Fibroblast of skin of scalp (primary cell): ENCODE data around the gene KLF13. TPM values are rescaled to one million over a fixed set of nuclear protein-coding genes. Genes with fewer than 3 reads are reported as not detected.

Experiments
- DNase-seq: peaks from one replicate; pipeline ENCODE4 v3.0.0-alpha.2; 2013
- polyA plus RNA-seq, 2 experiments: library from polyadenylated mRNA; unstranded; fragments of 120-200 nt; gene quantifications; one replicate each; pipeline ENCODE4 v1.2.1, GENCODE V29; 2013; ENCODE audit not compliant: insufficient read length in 2 of 2

Gene KLF13
- polyA plus RNA-seq (2013, experiment 1 of 2; ENCODE audit: insufficient read length): 45.3 TPM
- 42.4 TPM for polyA plus RNA-seq (2013, experiment 2 of 2; ENCODE audit: insufficient read length)

DNA sequence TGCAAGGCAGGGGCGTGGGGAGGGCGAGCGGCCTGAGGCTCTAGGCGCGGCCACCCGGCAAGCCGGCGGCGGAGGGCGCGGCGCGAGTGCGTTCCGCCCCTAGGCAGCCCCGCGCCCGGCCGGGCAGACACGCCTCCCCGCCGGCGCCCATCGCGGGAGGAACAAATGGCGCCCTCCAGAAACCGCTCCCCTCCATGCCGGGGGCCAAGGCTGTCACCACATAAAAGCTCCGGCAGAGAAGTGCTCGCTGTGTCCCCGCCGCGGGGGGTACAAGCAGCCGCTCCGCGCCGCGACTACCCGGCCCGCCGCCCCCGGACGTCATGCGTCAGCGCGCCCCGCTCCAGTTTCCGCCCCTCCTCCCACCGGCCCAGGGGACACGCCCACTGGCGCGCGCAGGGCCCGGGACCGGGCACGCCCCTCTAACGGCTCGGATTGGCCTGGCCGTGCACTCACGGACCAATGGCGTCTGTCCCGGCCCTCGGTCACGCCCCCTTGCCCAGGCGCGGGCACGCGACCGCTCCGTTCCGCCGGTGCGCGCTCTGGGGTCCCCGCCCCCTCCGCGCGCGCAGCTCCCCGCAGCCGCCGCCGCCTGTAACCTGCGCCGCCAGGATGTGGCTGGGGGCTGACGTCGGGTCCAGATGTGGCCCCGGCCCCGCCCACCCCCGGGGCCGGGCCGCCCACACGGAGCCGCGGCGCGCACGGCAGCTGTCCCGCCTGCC, at the start of gene KLF13:
TSS of gene KLF13 (plus strand) at position 680 of the 719 bp plus-strand sequence. CDS start 378 bp downstream, outside the sequence.
- peak; percentile 98 for DNase-seq

DNA sequence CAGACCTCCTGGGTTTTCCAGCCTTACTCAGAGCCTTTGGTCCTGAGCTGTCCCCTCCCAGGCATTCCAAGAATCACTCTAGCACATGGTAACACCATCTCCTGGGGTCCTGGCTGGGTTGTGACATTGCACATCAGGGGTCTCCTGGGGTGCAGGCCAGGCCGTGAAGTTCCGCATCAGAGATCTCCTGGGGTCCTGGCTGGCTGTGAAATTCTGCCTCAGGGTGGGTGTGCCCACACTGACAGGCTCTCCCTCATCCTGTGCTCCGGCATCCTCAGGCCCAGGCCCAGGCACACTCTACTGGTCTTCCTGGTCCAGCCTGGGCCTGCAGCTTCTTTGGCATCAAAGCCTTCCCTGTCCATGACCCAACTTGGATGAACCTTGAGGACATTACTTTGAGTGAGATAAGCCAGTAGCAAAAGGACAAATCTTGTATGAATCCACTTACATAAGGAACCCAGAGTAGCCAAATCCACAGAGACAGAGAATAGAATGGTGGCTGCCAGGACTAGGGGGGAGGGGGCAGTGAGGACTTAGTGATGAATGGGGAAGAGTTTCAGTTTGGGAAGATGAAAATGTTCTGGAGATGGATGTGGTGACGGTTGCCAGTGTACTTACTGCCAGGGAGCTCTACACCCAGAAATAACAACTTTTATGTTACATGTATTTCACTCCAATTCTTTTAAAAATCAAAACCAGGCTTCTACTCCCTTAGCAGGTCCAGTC, 49.1 kb upstream of the KLF13 start:
- DNase-seq: no peak

GRCh38 chr15:31278061-31278445, 48.6 kb upstream of the KLF13 start:
- DNase-seq: no peak

GRCh38 chr15:31278544-31279220, 48.0 kb upstream of the KLF13 start:
- DNase-seq: no peak

GRCh38 chr15:31279221-31280045, 47.2 kb upstream of the KLF13 start:
- DNase-seq: no peak

GRCh38 chr15:31280046-31280830, 46.4 kb upstream of the KLF13 start:
- no peak for DNase-seq

DNA sequence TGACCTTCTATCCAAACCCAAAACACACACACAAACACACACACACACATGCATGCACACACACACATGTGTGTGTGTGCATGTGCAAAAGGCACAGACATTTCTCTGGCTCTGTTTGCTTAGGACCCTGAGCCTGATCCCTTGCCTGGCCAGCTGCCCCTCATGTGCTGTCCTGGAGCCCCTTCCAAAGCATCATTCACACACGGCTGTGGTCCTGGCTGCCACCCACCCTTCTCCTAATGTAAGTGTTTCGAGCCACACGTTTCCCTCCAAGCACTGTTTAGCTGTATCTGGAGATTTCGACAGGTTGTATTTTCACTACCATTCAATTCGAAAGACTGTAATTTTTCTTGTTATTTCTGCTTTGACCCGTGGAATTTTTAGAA, 45.8 kb upstream of the KLF13 start:
- DNase-seq: no peak

- DNase-seq: no peak
These were observed 43.6 kb upstream of the KLF13 start for GRCh38 chr15:31283043-31283442.

- DNase-seq: no peak
These were observed 40.8 kb upstream of the KLF13 start for GRCh38 chr15:31285772-31286261.

DNA sequence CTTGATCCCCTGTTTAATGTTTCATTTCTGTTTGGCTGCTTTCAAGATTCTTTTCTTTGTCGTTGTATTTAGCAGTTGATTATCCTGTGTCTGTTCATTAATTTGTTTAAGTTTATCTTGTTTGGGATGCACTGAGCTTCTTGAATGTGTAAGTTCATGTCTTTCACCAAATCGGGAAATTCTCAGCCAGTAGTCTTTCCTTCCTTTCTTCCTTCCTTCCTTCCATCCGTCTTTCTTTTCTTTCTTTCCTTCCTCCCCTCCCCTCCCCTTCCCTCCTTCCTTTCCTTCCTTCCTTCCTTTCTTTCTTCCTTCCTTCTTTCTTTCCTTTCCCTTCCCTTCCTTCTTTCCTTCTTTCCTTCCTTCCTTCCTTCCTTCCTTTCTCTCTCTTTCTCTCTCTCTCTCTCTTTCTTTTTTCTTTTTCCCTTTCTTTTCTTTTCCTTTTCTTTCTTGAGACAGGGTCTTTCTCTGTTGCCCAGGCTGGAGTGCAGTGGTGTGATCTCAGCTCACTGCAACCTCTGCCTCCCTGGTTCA, 35.5 kb upstream of the KLF13 start:
- DNase-seq: no peak

- DNase-seq: no peak
These were observed 34.1 kb upstream of the KLF13 start for GRCh38 chr15:31292391-31293015.

- DNase-seq: no peak
These were observed 33.0 kb upstream of the KLF13 start for GRCh38 chr15:31293655-31294054.

- no peak for DNase-seq
These were observed 32.6 kb upstream of the KLF13 start for GRCh38 chr15:31294067-31294466.

DNA sequence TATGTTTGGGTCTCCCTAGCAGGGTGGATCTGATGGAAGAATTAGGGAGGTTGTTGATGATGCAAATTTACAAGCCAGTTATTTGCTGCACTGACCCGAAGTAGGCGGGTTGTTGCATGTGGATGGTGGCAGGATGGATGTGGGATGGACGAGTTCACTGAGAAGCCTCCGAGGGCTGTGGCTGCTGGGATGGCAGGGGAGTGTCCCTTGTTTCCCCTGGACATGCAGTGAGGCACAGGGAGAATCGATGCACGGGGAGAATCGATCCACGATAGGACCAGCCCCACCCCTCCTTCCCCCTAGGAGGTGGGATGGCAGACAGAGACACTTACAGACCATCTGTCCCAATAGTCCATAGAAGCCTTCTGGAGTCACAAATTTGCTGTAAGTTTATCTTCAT, 31.0 kb upstream of the KLF13 start:
- DNase-seq: no peak

DNA sequence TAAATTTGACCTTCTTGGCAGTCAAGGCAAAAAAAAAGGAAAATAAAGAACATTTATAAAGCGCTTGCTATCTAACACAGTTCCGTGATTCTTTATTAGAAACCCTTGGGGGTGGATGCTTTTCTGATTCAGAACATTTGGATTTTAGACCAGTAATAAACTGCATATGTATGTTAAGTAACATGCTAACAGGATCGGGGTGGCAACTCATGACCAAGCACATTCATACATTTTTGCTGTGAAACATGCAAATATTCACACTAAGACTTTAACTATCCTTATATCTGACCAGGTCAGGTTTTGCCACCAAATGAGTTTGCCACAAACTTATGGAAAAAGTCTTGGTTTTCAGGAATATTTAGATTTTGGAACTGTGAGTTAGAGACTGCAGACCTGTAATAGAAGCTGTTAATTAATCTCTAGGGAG, 30.4 kb upstream of the KLF13 start:
- DNase-seq: no peak

DNA sequence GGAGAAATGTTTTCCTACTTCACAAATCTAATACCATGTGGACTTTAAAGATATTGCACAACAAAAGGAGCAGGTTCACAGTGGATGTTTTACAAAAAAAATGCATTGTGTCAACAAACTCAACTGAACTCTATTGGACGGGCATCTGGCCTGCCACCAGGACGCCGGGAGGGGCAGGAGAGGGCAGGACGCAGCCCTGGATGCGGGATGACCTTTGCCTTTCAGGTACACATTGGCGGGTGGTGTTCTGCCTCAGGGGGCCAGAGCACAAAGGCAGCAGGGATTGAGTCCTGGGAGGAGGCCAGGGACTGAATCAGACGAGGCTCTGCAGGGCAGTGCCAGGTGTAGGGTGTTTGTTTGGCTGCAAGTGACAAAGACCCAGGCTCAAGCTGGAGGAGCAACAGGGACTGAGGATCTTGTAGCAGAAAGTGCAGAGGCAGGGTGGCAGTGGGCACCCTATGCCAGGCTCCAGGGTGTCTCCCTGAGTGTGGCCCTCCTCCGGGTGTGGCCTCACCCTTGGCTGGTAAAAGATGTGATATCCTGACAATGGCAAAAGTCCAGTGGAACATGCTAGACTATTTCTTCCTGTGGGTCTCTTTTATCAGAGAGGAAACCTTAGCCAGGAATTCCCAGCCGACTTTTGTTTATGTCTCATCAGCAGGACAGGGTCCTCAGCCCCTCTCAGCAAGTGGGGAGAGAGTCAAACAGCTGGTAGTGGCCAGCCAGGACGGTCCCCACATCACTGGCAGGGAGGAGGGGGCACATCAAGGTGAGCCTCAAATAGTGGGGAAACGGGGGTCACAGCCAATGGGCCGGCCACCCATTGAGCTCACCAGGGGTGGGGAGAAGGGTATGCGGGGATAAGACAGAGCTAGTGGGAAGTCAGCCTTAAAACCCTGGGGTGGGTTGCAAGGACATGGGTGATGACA, 29.7 kb upstream of the KLF13 start:
- no peak for DNase-seq

DNA sequence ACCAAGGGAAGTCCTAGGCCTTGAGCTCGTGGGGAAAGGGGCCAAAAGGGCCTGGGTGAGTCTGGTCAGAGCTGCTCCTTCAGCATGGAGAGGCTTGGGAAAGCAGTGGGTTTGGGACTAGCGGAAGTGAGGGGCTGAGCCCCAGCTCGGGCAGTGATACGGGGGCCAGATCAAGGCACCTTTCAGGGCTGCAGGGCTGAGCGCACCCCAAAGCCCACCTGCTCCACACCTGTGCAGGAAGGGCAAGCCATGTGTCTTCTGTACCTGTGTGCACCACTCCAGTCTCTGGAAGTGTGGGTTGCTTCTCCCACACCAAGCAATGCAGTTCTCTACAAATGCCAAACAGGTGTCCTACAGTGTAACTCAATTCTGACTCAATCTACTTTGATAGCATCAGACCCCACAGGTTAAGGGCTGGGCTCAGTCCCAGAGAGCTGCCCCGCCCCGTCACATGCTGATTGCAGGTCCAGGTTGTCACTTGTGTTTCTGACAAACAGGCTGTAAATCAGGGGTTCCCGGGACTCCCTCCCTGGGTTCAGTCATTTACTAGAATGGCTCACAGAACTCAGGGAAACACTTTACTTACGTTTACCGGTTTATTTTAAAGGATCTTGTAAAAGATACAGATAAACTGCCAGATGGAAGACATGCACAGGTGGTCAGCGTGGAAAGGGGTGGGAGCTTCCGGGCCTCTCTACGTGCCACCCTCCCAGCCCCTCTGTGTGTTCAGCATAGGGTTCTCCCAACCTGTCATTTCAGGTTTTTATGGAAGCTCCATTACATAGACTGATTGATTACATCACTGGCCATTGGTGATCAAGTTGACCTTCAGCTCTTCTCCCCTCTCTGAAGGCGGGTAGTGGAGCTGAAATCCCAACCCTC, 28.8 kb upstream of the KLF13 start:
- no peak for DNase-seq

- DNase-seq: no peak
These were observed 27.9 kb upstream of the KLF13 start for GRCh38 chr15:31298707-31299172.
